ENCODE data around the gene RNASE1.

DNA sequence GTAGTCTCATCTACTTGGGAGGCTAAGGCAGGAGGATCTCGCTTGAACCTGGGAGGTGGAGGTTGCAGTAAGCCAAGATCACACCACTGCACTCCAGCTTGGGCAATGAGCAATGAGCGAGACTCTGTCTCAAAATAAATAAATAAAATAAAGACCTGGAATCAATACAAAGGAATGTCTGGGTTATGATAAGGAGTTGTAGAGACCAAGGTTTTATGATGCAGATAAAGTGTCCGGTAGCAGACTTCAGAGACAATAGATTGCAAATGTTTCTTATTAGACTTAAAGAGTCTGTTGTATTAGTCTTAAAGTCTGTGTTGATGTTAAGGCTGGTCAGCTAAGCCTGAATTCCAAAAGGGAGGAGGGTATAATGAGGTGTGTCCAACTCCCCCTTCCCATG is 35.2 kb upstream of the RNASE1 start:
- TF ChIP-seq, protein P1, sequence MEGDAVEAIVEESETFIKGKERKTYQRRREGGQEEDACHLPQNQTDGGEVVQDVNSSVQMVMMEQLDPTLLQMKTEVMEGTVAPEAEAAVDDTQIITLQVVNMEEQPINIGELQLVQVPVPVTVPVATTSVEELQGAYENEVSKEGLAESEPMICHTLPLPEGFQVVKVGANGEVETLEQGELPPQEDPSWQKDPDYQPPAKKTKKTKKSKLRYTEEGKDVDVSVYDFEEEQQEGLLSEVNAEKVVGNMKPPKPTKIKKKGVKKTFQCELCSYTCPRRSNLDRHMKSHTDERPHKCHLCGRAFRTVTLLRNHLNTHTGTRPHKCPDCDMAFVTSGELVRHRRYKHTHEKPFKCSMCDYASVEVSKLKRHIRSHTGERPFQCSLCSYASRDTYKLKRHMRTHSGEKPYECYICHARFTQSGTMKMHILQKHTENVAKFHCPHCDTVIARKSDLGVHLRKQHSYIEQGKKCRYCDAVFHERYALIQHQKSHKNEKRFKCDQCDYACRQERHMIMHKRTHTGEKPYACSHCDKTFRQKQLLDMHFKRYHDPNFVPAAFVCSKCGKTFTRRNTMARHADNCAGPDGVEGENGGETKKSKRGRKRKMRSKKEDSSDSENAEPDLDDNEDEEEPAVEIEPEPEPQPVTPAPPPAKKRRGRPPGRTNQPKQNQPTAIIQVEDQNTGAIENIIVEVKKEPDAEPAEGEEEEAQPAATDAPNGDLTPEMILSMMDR (IDR thresholded peaks at IDR 0.05) = no peak
- TF ChIP-seq POLR2A (IDR thresholded peaks at IDR 0.05) = no peak

Measured in uterus (tissue), 2 donors.